ENCODE measurements around the gene PAWR. TPM values are rescaled to one million over a fixed set of nuclear protein-coding genes. Genes with fewer than 3 reads are reported as not detected.

Gene PAWR
- total and polyA plus RNA-seq, 9 donors: 26.4 to 125 (median 72.8) TPM

GRCh38 chr12:79595273-79595672, 95.5 kb downstream of the PAWR start:
- no peaks in the 10 kb centered on the region for H3K27me3 ChIP-seq
- H3K36me3 ChIP-seq: no peaks in the 10 kb centered on the region
- intact Hi-C loops (cut with DNase I): no loop called here
- WGBS, 3 donors: 85 to 98% (median 91%) methylated on average over 4 of the region's 4 CpGs
- peaks cover 1% of the 10 kb centered on the region for H3K4me1 ChIP-seq (ENCODE audit: insufficient read depth)
- no peak overlapping the region for H3K4me3 ChIP-seq
- no peak overlapping the region for H3K27ac ChIP-seq
- no peaks in the 10 kb centered on the region for H3K9me3 ChIP-seq
- no peak for DNase-seq
- TF ChIP-seq CTCF (IDR thresholded peaks at IDR 0.05): no peak

GRCh38 chr12:79592865-79593264, 97.9 kb downstream of the PAWR start:
- no peak overlapping the region for H3K27ac ChIP-seq
- no peaks in the 10 kb centered on the region for H3K9me3 ChIP-seq
- H3K36me3 ChIP-seq: no peaks in the 10 kb centered on the region
- DNase-seq: no peak
- TF ChIP-seq POLR2A (IDR thresholded peaks at IDR 0.05) (no peak), CTCF (IDR thresholded peaks at IDR 0.05) (no peak), EP300 (IDR thresholded peaks at IDR 0.05) (no peak)
- no peaks in the 10 kb centered on the region for H3K27me3 ChIP-seq
- intact Hi-C loops (cut with DNase I): no loop called here
- no peak overlapping the region for H3K4me3 ChIP-seq
- H3K4me1 ChIP-seq (ENCODE audit: insufficient read depth): peaks cover 1% of the 10 kb centered on the region
- WGBS, 3 donors: 80 to 94% (median 82%) methylated on average over 3 of the region's 3 CpGs

GRCh38 chr12:79591988-79592387, 98.8 kb downstream of the PAWR start:
- intact Hi-C loops (cut with DNase I): no loop called here
- WGBS, 3 donors: 40 to 63% (median 52%) methylated on average over 1 of the region's 1 CpG
- Histone ChIP-seq H3K27ac (no peak overlapping the region), H3K27me3 (no peaks in the 10 kb centered on the region), H3K4me3 (no peak overlapping the region), H3K9me3 (no peaks in the 10 kb centered on the region), H3K4me1 (ENCODE audit: insufficient read depth) (peaks cover 1% of the 10 kb centered on the region), H3K36me3 (no peaks in the 10 kb centered on the region)
- no peak for DNase-seq
- TF ChIP-seq CTCF (IDR thresholded peaks at IDR 0.05) (no peak), POLR2A (IDR thresholded peaks at IDR 0.05) (no peak), EP300 (IDR thresholded peaks at IDR 0.05) (no peak)

- TF ChIP-seq POLR2A (IDR thresholded peaks at IDR 0.05) (no peak), CTCF (IDR thresholded peaks at IDR 0.05) (no peak), EP300 (IDR thresholded peaks at IDR 0.05) (no peak)
- Histone ChIP-seq H3K4me3 (no peak overlapping the region), H3K4me1 (ENCODE audit: insufficient read depth) (peaks cover 1% of the 10 kb centered on the region), H3K27ac (no peak overlapping the region), H3K27me3 (no peaks in the 10 kb centered on the region), H3K36me3 (no peaks in the 10 kb centered on the region), H3K9me3 (no peaks in the 10 kb centered on the region)
- WGBS, 3 donors: 92 to 96% (median 96%) methylated on average over 2 of the region's 2 CpGs
- no peak for DNase-seq
- intact Hi-C loops (cut with DNase I): no loop called here
Observed at GRCh38 chr12:79590751-79591150, 100.0 kb downstream of the PAWR start.

- no peak overlapping the region for H3K4me3 ChIP-seq
- H3K9me3 ChIP-seq: no peaks in the 10 kb centered on the region
- TF ChIP-seq POLR2A (IDR thresholded peaks at IDR 0.05): no peak
- no peaks in the 10 kb centered on the region for H3K36me3 ChIP-seq
- H3K4me1 ChIP-seq (ENCODE audit: insufficient read depth): no peaks in the 10 kb centered on the region
- 71 to 76% (median 72%) methylated on average over 1 of the region's 1 CpG for WGBS, 3 donors
- DNase-seq: no peak
- no peak overlapping the region for H3K27ac ChIP-seq
- H3K27me3 ChIP-seq: no peaks in the 10 kb centered on the region
- intact Hi-C loops (cut with DNase I): no loop called here
Observed at GRCh38 chr12:79587368-79587767, 103.4 kb downstream of the PAWR start.
